AG04450 (cell line): ENCODE measurements around the gene PBX2. TPM values are rescaled to one million over a fixed set of nuclear protein-coding genes. Genes with fewer than 3 reads are reported as not detected.
"Not testable (repeated sequence)": the region's sequence is repeated elsewhere in the genome, so short reads cannot be mapped to it uniquely, and the experiment has no call there.

Experiments used
- CTCF ChIA-PET: fragments of 300-600, 350-600 bp; formaldehyde crosslinking; extraction: SDS; loops from one replicate; lab custom pipeline; 2022; ENCODE audit warnings: antibody characterized with exemption, inconsistent platforms; lab: Charles Lee
- POLR2A ChIA-PET: fragments of 350-600 bp; formaldehyde crosslinking; extraction: SDS; loops from one replicate; lab custom pipeline; 2021; ENCODE audit warnings: antibody characterized with exemption, inconsistent platforms; lab: Yijun Ruan, JAX
- DNase-seq: peaks from one replicate; pipeline ENCODE4 v3.0.0-alpha.2; 2011; ENCODE audit warnings: low read depth, low spot score
- H3K27ac ChIP-seq: one replicate; pipeline ENCODE4 v1.5.1; 2012; ENCODE audit warnings: low read depth, low read length, control low read depth
- H3K27me3 ChIP-seq: one replicate; pipeline ENCODE4 v1.6.0; 2012; ENCODE audit warnings: low read length; ENCODE audit not compliant: control insufficient read depth, insufficient read depth
- H3K4me3 ChIP-seq: 2 replicates; pipeline ENCODE4 v1.5.1; 2011; ENCODE audit warnings: mild to moderate bottlenecking, low read depth, low read length, control low read depth
- H3K9me3 ChIP-seq: 2 replicates; pipeline ENCODE4 v1.5.1; 2012; ENCODE audit warnings: low read length; ENCODE audit not compliant: control insufficient read depth, insufficient read depth
- polyA plus RNA-seq: library from polyadenylated mRNA; depleted of rRNA; stranded (reverse); fragments of >200 nt; gene quantifications from 2 replicates; pipeline ENCODE4 v1.2.3, GENCODE V29; 2011
- TF ChIP-seq, protein P1 (sequence below): IDR thresholded peaks from 2 replicates; pipeline ENCODE4 v1.5.1; 2011; ENCODE audit warnings: low read depth, low read length, control low read depth, inconsistent platforms

The PBX2 gene
- polyA plus RNA-seq, 1 experiment, result 56.5 TPM

DNA sequence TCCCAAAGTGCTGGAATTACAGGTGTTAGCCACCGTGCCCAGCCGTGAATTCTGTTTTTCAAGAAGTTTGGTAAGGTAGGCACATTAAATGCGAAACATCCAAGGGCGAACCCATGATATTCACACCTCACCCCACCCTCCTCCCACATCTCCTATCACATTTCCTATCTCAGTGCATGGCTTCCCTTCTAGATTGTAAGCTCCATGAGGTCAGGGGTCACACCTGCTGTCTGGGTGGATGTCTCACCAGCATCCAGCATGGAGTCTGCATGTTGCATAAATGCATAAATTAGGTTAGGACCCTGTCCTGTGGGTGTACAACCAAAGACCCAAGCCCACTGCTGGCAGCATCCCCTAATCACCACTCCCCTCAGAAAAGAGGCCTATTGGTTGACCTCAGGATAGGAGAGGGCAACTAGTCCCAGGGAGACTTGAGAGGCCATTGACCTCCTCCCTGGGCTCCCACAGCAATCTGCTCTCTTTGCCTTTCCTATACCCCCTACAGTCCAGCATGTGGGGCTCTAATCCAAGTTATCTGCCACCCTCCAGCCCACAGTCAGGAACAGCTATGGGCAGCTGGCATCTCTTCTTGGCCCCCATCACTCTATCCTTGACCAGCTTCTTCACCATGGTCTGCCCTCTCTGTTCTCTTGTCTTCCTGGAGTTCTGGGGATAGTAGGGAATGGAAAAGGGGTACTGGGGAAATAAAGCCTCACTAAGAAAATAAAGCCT is 42.4 kb downstream of the PBX2 start:
- Histone ChIP-seq H3K4me3 (no peak overlapping the region), H3K27ac (no peak overlapping the region), H3K27me3 (peaks cover 42% of the 10 kb centered on the region), H3K9me3 (peaks cover 13% of the 10 kb centered on the region)
- TF ChIP-seq, protein P1, sequence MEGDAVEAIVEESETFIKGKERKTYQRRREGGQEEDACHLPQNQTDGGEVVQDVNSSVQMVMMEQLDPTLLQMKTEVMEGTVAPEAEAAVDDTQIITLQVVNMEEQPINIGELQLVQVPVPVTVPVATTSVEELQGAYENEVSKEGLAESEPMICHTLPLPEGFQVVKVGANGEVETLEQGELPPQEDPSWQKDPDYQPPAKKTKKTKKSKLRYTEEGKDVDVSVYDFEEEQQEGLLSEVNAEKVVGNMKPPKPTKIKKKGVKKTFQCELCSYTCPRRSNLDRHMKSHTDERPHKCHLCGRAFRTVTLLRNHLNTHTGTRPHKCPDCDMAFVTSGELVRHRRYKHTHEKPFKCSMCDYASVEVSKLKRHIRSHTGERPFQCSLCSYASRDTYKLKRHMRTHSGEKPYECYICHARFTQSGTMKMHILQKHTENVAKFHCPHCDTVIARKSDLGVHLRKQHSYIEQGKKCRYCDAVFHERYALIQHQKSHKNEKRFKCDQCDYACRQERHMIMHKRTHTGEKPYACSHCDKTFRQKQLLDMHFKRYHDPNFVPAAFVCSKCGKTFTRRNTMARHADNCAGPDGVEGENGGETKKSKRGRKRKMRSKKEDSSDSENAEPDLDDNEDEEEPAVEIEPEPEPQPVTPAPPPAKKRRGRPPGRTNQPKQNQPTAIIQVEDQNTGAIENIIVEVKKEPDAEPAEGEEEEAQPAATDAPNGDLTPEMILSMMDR, result no peak
- ChIA-PET CTCF (interaction anchor here (1.2 kb wide), 1 partner anchor 9 kb away, joined by 3 read pairs; no protein-coding TSS in a partner anchor), POLR2A (interaction anchor here (1.4 kb wide), 1 partner anchor 12 kb away, joined by 5 read pairs; no protein-coding TSS in a partner anchor)
- no peak for DNase-seq

DNA sequence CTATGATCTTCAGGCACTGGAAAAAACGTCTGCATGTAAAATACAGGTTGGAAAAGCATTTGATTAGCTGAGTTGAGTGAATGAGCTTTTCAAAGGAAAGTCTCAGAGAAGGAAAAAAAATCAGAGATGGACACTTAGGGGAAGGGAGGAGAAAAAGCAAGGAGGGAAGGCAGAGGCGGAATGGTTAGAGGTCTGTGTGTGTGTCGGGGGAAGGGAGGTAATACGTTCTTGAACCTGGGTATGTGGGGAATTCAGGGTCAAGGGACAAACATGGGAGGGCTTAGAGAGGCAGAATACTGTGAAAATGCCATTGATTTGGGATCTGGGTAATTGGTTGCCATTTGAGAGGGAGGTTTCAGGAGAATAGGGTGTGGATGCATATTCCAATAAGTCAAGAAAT is 43.3 kb downstream of the PBX2 start:
- H3K9me3 ChIP-seq, result peaks cover 13% of the 10 kb centered on the region
- no peak overlapping the region for H3K27ac ChIP-seq
- POLR2A ChIA-PET, result interaction anchor here (1.4 kb wide), 1 partner anchor 11 kb away, joined by 5 read pairs; no protein-coding TSS in a partner anchor
- H3K4me3 ChIP-seq, result no peak overlapping the region
- TF ChIP-seq, protein P1, result no peak
- no peak for DNase-seq
- H3K27me3 ChIP-seq, result peaks cover 46% of the 10 kb centered on the region
- CTCF ChIA-PET, result interaction anchor here (1.1 kb wide), 2 partner anchors 28 to 49 kb away, joined by 3 read pairs; no protein-coding TSS in a partner anchor

DNA sequence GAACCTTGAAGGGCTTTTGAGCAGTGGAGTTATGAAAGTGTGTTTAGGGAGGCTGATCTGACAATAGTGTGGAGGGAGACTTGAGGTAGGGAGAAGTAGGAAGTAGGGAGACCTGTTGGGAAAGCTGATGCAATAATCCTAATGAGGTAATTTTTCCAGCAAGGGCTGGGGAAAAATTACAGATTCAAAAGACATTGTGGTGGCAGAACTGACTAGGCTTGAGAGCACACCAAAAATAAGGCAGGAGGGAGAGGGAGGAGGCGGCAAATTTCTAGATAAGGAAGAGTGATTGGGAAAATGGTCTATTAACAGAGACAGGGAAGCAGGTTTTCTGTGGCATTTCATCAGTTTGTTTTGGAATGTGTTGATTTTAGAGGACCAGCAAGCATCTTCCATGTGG is 43.7 kb downstream of the PBX2 start:
- CTCF ChIA-PET, result interaction anchor here (1.1 kb wide), 2 partner anchors 27 to 49 kb away, joined by 3 read pairs; no protein-coding TSS in a partner anchor
- Histone ChIP-seq H3K27me3 (peaks cover 46% of the 10 kb centered on the region), H3K4me3 (no peak overlapping the region), H3K9me3 (peaks cover 13% of the 10 kb centered on the region), H3K27ac (no peak overlapping the region)
- TF ChIP-seq, protein P1, result no peak
- POLR2A ChIA-PET, result interaction anchor here (1.4 kb wide), 1 partner anchor 10 kb away, joined by 5 read pairs; no protein-coding TSS in a partner anchor
- no peak for DNase-seq

DNA sequence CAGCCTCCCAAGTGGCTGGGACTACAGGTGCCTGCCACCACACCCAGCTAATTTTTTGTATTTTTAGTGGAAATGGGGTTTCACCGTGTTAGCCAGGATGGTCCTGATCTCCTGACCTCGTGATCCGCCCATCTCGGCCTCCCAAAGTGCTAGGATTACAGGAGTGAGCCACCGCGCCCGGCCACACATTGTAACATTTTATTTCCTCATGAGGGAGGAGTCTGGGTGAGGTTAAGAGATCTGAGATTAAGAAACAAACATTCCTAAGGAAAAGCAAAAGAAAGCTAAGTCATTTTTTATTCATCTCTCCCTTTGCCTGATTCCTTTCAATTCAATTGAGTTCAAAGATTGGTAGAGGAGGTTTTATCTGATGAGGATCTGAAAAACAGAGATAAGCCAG is 45.8 kb downstream of the PBX2 start:
- CTCF ChIA-PET, result interaction anchor here (0.6 kb wide), 1 partner anchor 13 kb away, joined by 9 read pairs; no protein-coding TSS in a partner anchor
- POLR2A ChIA-PET, DNase-seq: not testable (repeated sequence)

DNA sequence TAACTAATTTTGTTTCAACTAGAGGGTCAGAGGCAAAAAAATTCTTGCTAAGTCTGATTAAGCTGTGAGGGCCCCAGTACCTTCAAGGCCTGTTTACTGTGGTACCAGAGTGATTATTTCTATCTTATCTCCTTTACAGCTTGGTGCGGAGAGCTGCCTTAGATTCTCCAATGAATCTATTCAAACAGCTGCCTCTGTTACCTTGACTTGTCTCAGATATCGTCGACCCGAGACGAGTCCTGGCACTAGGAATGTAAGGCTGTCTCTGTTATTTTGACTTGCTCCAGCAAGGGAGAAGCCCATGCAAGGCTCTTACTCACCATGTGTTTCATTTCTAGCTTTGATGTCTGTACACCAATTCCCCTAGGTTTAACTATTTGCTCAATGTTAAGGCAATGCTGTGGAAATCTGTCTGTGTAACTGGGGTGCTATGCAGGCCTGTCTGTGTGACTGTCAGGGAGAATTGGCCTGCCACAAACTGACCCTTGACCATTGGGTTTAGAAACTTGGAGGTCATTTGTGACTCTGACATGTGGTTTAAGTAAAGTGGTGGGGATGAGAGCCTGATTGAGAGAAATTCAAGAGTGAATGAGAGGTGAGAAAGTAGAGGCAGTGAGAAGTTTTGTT is 49.5 kb downstream of the PBX2 start:
- POLR2A ChIA-PET, result interaction anchor here (0.8 kb wide), 1 partner anchor 8 kb away, joined by 3 read pairs; no protein-coding TSS in a partner anchor
- CTCF ChIA-PET, result interaction anchor here (0.5 to 1.0 kb wide), 2 partner anchors 22 to 326 kb away, joined by 3 read pairs; no protein-coding TSS in a partner anchor
- TF ChIP-seq, protein P1, result no peak
- no peak for DNase-seq
- Histone ChIP-seq H3K27ac (no peak overlapping the region), H3K9me3 (no peaks in the 10 kb centered on the region), H3K27me3 (peaks cover 14% of the 10 kb centered on the region), H3K4me3 (no peak overlapping the region)

More for the DNA sequence above, 45.8 kb downstream of the PBX2 start:
- peaks cover 47% of the 10 kb centered on the region for H3K27me3 ChIP-seq
- not testable (repeated sequence) for H3K27ac ChIP-seq, H3K4me3 ChIP-seq, H3K9me3 ChIP-seq
